ENCODE measurements around the gene RCAN2. TPM values are rescaled to one million over a fixed set of nuclear protein-coding genes. Genes with fewer than 3 reads are reported as not detected.

Gene RCAN2
- total and polyA plus RNA-seq, 10 donors: 2.4 to 15.7 (median 7.2) TPM

- TF ChIP-seq POLR2AphosphoS5 (IDR thresholded peaks at IDR 0.05) (no peak), POLR2A (IDR thresholded peaks at IDR 0.05) (no peak), CTCF (IDR thresholded peaks at IDR 0.05 in 8 of 11, conservative IDR thresholded peaks at IDR 0.05 in 3 of 11) (no peak)
- intact Hi-C loops (cut with DNase I; ENCODE audit: low total_unique reads): no loop called here
- H3K4me3 ChIP-seq: no peak overlapping the region
- H3K27me3 ChIP-seq (replicated peaks in 1 of 7): no peaks in the 10 kb centered on the region
- H3K36me3 ChIP-seq: no peaks in the 10 kb centered on the region
- no peaks in the 10 kb centered on the region for H3K9me3 ChIP-seq
- H3K4me1 ChIP-seq: no peaks in the 10 kb centered on the region
- H3K27ac ChIP-seq: no peak overlapping the region
- DNase-seq: no peak
These were observed 26.0 kb upstream of the RCAN2 start for GRCh38 chr6:46517202-46517601.

GRCh38 chr6:46513533-46513932 lies 22.3 kb upstream of the RCAN2 start:
- no peaks in the 10 kb centered on the region for H3K36me3 ChIP-seq
- no peak for DNase-seq
- H3K4me3 ChIP-seq: no peak overlapping the region
- H3K27ac ChIP-seq: no peak overlapping the region
- WGBS, 5 donors: 82 to 87% (median 85%) methylated on average over 2 of the region's 2 CpGs
- intact Hi-C loops (cut with DNase I; ENCODE audit: low total_unique reads): no loop called here
- no peaks in the 10 kb centered on the region for H3K4me1 ChIP-seq
- H3K9me3 ChIP-seq: no peaks in the 10 kb centered on the region
- TF ChIP-seq POLR2A (IDR thresholded peaks at IDR 0.05): no peak
- no peaks in the 10 kb centered on the region for H3K27me3 ChIP-seq (replicated peaks in 1 of 7)

- no peak overlapping the region for H3K4me3 ChIP-seq
- no peak for TF ChIP-seq CTCF (IDR thresholded peaks at IDR 0.05 in 8 of 11, conservative IDR thresholded peaks at IDR 0.05 in 3 of 11)
- no peak for TF ChIP-seq POLR2A (IDR thresholded peaks at IDR 0.05)
- TF ChIP-seq POLR2AphosphoS5 (IDR thresholded peaks at IDR 0.05): no peak
- H3K27ac ChIP-seq: peak overlapping the region in 1 of 8 donors; percentile 5
- 83 to 92% (median 88%) methylated on average over 7 of the region's 7 CpGs for WGBS, 5 donors
- no peaks in the 10 kb centered on the region for H3K36me3 ChIP-seq
- no peaks in the 10 kb centered on the region for H3K4me1 ChIP-seq
- intact Hi-C loops (cut with DNase I; ENCODE audit: low total_unique reads): no loop called here
- no peaks in the 10 kb centered on the region for H3K9me3 ChIP-seq
- no peak for DNase-seq
- H3K27me3 ChIP-seq (replicated peaks in 1 of 7): no peaks in the 10 kb centered on the region
These were observed 20.1 kb upstream of the RCAN2 start for GRCh38 chr6:46511320-46511719.

- intact Hi-C loops (cut with DNase I; ENCODE audit: low total_unique reads): no loop called here
- Histone ChIP-seq H3K4me1 (no peaks in the 10 kb centered on the region), H3K27ac (peak overlapping the region in 1 of 8 donors; percentile 5), H3K27me3 (replicated peaks in 1 of 7) (no peaks in the 10 kb centered on the region), H3K9me3 (no peaks in the 10 kb centered on the region), H3K4me3 (no peak overlapping the region), H3K36me3 (no peaks in the 10 kb centered on the region)
- no peak for DNase-seq
- TF ChIP-seq CTCF (IDR thresholded peaks at IDR 0.05 in 8 of 11, conservative IDR thresholded peaks at IDR 0.05 in 3 of 11) (no peak), POLR2AphosphoS5 (IDR thresholded peaks at IDR 0.05) (no peak), POLR2A (IDR thresholded peaks at IDR 0.05) (no peak)
These were observed 19.4 kb upstream of the RCAN2 start for GRCh38 chr6:46510651-46511050.

GRCh38 chr6:46509981-46510510 lies 18.8 kb upstream of the RCAN2 start:
- H3K9me3 ChIP-seq: no peaks in the 10 kb centered on the region
- H3K4me3 ChIP-seq: no peak overlapping the region
- DNase-seq: no peak
- intact Hi-C loops (cut with DNase I; ENCODE audit: low total_unique reads): no loop called here
- no peak for TF ChIP-seq POLR2AphosphoS5 (IDR thresholded peaks at IDR 0.05)
- TF ChIP-seq CTCF (IDR thresholded peaks at IDR 0.05 in 8 of 11, conservative IDR thresholded peaks at IDR 0.05 in 3 of 11): no peak
- no peak for TF ChIP-seq POLR2A (IDR thresholded peaks at IDR 0.05)
- no peaks in the 10 kb centered on the region for H3K27me3 ChIP-seq (replicated peaks in 1 of 7)
- WGBS, 5 donors: 71 to 85% (median 83%) methylated on average over 4 of the region's 4 CpGs
- H3K27ac ChIP-seq: no peak overlapping the region
- no peaks in the 10 kb centered on the region for H3K4me1 ChIP-seq
- no peaks in the 10 kb centered on the region for H3K36me3 ChIP-seq
